Lower leg skin (tissue), 4 donors: Measurements from ENCODE around the gene GRK2. TPM values are rescaled to one million over a fixed set of nuclear protein-coding genes. Genes with fewer than 3 reads are reported as not detected.

Experiments
- DNase-seq, 2 donors: peaks; one replicate each; pipeline ENCODE4 v3.0.0-alpha.2; 2019; ENCODE audit warnings: low spot score in 2 of 2
- H3K4me3 ChIP-seq: fragments of 200-600 bp; sonication (generic); 2 replicates; pipeline ENCODE4 v1.5.1; 2017; ENCODE audit warnings: mild to moderate bottlenecking, low read depth; ENCODE audit not compliant: poor library complexity, severe bottlenecking
- CTCF ChIP-seq, 3 donors: fragments of 450-650 bp; IDR thresholded peaks; one replicate each; pipeline ENCODE4 v1.5.1; 2016; ENCODE audit warnings: antibody characterized with exemption in 3 of 3, mild to moderate bottlenecking in 3 of 3, moderate library complexity in 2 of 3
- POLR2A ChIP-seq, 2 donors: fragments of 450-650 bp; IDR thresholded peaks; one replicate each; pipeline ENCODE4 v1.6.1; 2016 to 2017; ENCODE audit warnings: antibody characterized with exemption in 2 of 2, mild to moderate bottlenecking in 1 of 2, moderate library complexity in 1 of 2
- WGBS, 2 donors: methylation state at CpG; one replicate each; pipeline ENCODE4 v1.1.5; 2018; 5-methylcytosine and 5-hydroxymethylcytosine counted together
- intact Hi-C: fragments of 100-400 bp; cut with DNase I; formaldehyde crosslinking; loops from one replicate; pipeline ENCODE4 v1.15.0; 2023; ENCODE audit warnings: low total_unique reads
- total RNA-seq, 4 donors: library from RNA; depleted of rRNA; stranded (reverse); fragments of >200 nt; gene quantifications; one replicate each; pipeline ENCODE4 v1.1.0, GENCODE V29; 2016

The GRK2 gene
- total RNA-seq, 4 donors from 2014 or later: 81.1 to 127 (median 114) TPM

- intact Hi-C loops: no loop called here
- no peak for DNase-seq
- 85 to 89% methylated on average over 14 of the region's 14 CpGs for WGBS, 2 donors
- H3K4me3 ChIP-seq: no peak overlapping the region
- TF ChIP-seq POLR2A (IDR thresholded peaks at IDR 0.05) (no peak), CTCF (IDR thresholded peaks at IDR 0.05) (no peak)
These were observed 12.8 kb downstream of the GRK2 start for GRCh38 chr11:67278939-67279588.

GRCh38 chr11:67279589-67280340 lies 13.5 kb downstream of the GRK2 start:
- intact Hi-C loops: no loop called here
- 86 to 89% methylated on average over 13 to 17 of the region's 17 CpGs for WGBS, 2 donors
- DNase-seq: no peak

GRCh38 chr11:67280341-67280787 lies 14.1 kb downstream of the GRK2 start:
- TF ChIP-seq CTCF (IDR thresholded peaks at IDR 0.05) (no peak), POLR2A (IDR thresholded peaks at IDR 0.05) (no peak)
- H3K4me3 ChIP-seq: no peak overlapping the region
- 81 to 82% methylated on average over 13 of the region's 13 CpGs for WGBS, 2 donors
- intact Hi-C loops: no loop called here
- DNase-seq: no peak

More at GRCh38 chr11:67279589-67280340, 13.5 kb downstream of the GRK2 start:
- TF ChIP-seq POLR2A (IDR thresholded peaks at IDR 0.05) (no peak), CTCF (IDR thresholded peaks at IDR 0.05) (no peak)
- no peak overlapping the region for H3K4me3 ChIP-seq

- WGBS, 2 donors: 93 to 96% methylated on average over 26 to 31 of the region's 31 CpGs
- DNase-seq: no peak
- no peak overlapping the region for H3K4me3 ChIP-seq
- TF ChIP-seq CTCF (IDR thresholded peaks at IDR 0.05): no peak
- no peak for TF ChIP-seq POLR2A (IDR thresholded peaks at IDR 0.05)
- intact Hi-C loops: no loop called here
These were observed 14.7 kb downstream of the GRK2 start for GRCh38 chr11:67280788-67281551.

GRCh38 chr11:67281552-67282150 lies 15.4 kb downstream of the GRK2 start:
- H3K4me3 ChIP-seq: no peak overlapping the region
- DNase-seq: no peak
- TF ChIP-seq POLR2A (IDR thresholded peaks at IDR 0.05) (no peak), CTCF (IDR thresholded peaks at IDR 0.05) (no peak)
- WGBS, 2 donors: 91 to 97% methylated on average over 19 to 24 of the region's 27 CpGs
- intact Hi-C loops: no loop called here
